PC-3 (cell line): ENCODE data around the gene AKAP6. TPM values are rescaled to one million over a fixed set of nuclear protein-coding genes. Genes with fewer than 3 reads are reported as not detected.

Experiments
- ATAC-seq: fragments of 200-7000 bp; cut with Tn5 transposase; 2 replicates; pipeline ENCODE4 v1.9.1; 2020; ENCODE audit warnings: mild to moderate bottlenecking, moderate library complexity
- BruUV-seq: library from RNA; stranded (reverse); fragments of 400-500 nt; replicated peaks from 2 replicates; lab custom pipeline; 2021; lab: Mats Ljungman, UMichigan
- CTCF ChIA-PET: fragments of 300-600 bp; sonication (Branson Sonifier 250); formaldehyde crosslinking; loops from one replicate; lab custom pipeline; 2022; ENCODE audit warnings: antibody characterized with exemption; lab: Charles Lee
- POLR2A ChIA-PET: fragments of 300-600 bp; sonication (Branson Sonifier 250); formaldehyde crosslinking; loops from one replicate; lab custom pipeline; 2022; ENCODE audit warnings: antibody characterized with exemption; ENCODE audit not compliant: unreplicated experiment; lab: Charles Lee
- DNase-seq: peaks from one replicate; pipeline ENCODE4 v3.0.0-alpha.2; 2015
- H2AFZ ChIP-seq: fragments of 300-600 bp; sonication (generic); 2 replicates; pipeline ENCODE4 v1.6.0; 2016; ENCODE audit warnings: antibody characterized with exemption, low read length
- H3F3A ChIP-seq: fragments of 300-600 bp; sonication (generic); one replicate; pipeline ENCODE4 v1.6.0; 2017; ENCODE audit warnings: antibody characterized with exemption, low read length, control low read depth, mild to moderate bottlenecking; ENCODE audit not compliant: unreplicated experiment
- H3K27ac ChIP-seq: fragments of 300-600 bp; sonication (generic); 2 replicates; pipeline ENCODE4 v1.5.1; 2016; ENCODE audit warnings: mild to moderate bottlenecking, low read length
- H3K27me3 ChIP-seq: fragments of 300-600 bp; sonication (generic); 2 replicates; pipeline ENCODE4 v1.6.1; 2016; ENCODE audit warnings: low read length, mixed read lengths
- H3K36me3 ChIP-seq: fragments of 300-600 bp; sonication (generic); 2 replicates; pipeline ENCODE4 v1.6.1; 2016; ENCODE audit warnings: low read depth, mixed run types, low read length, mixed read lengths
- H3K4me1 ChIP-seq: fragments of 300-600 bp; sonication (generic); 2 replicates; pipeline ENCODE4 v1.5.1; 2016; ENCODE audit warnings: low read length; ENCODE audit not compliant: insufficient read depth
- H3K4me2 ChIP-seq: fragments of 300-600 bp; sonication (generic); 2 replicates; pipeline ENCODE4 v1.6.0; 2016; ENCODE audit warnings: low read length
- H3K4me3 ChIP-seq: fragments of 300-600 bp; sonication (generic); 2 replicates; pipeline ENCODE4 v1.5.1; 2016; ENCODE audit warnings: mild to moderate bottlenecking, low read length, mixed read lengths
- H3K79me2 ChIP-seq: fragments of 300-600 bp; sonication (generic); 2 replicates; pipeline ENCODE4 v1.6.1; 2017; ENCODE audit warnings: low read length, mixed read lengths
- H3K9ac ChIP-seq: fragments of 300-600 bp; sonication (generic); 2 replicates; pipeline ENCODE4 v1.6.0; 2016; ENCODE audit warnings: mild to moderate bottlenecking, low read length
- H3K9me2 ChIP-seq: fragments of 300-600 bp; sonication (generic); replicated peaks from 2 replicates; pipeline ENCODE4 v1.6.1; 2016; ENCODE audit warnings: mixed run types, low read length, mixed read lengths
- H3K9me3 ChIP-seq: fragments of 300-600 bp; sonication (generic); 2 replicates; pipeline ENCODE4 v1.6.1; 2016; ENCODE audit warnings: low read length, mixed read lengths
- H4K20me1 ChIP-seq: fragments of 300-600 bp; sonication (generic); 2 replicates; pipeline ENCODE4 v1.6.1; 2016; ENCODE audit warnings: low read length, mixed read lengths
- CTCF ChIP-seq: fragments of 300-600 bp; sonication (generic); conservative IDR thresholded peaks from 2 replicates; pipeline ENCODE4 v1.5.1; 2017; ENCODE audit warnings: antibody characterized with exemption, low read depth, mild to moderate bottlenecking, low read length
- EZH2 ChIP-seq: fragments of 300-600 bp; sonication (generic); IDR thresholded peaks from one replicate; pipeline ENCODE4 v1.6.1; 2017; ENCODE audit warnings: antibody characterized with exemption, mild to moderate bottlenecking, low read length; ENCODE audit not compliant: unreplicated experiment
- EZH2phosphoT487 ChIP-seq: fragments of 300-600 bp; sonication (generic); IDR thresholded peaks from 2 replicates; pipeline ENCODE4 v1.6.1; 2018; ENCODE audit warnings: mild to moderate bottlenecking, antibody characterized with exemption, low read length, borderline replicate concordance
- intact Hi-C: fragments of 100-400 bp; cut with micrococcal nuclease; formaldehyde crosslinking; loops from 2 replicates; pipeline ENCODE4 v1.9.0; 2023
- total RNA-seq: library from RNA; depleted of rRNA; stranded (reverse); fragments of >200 nt; gene quantifications from 2 replicates; pipeline ENCODE4 v1.2.3, GENCODE V29; 2014

Gene AKAP6
- total RNA-seq, 1 experiment from 2014 or later = 1.5 TPM

- Histone ChIP-seq H3K27ac (no peak overlapping the region), H3K9me2 (no peaks in the 10 kb centered on the region), H4K20me1 (no peaks in the 10 kb centered on the region), H3K9me3 (no peaks in the 10 kb centered on the region), H3K27me3 (no peaks in the 10 kb centered on the region), H3K36me3 (no peaks in the 10 kb centered on the region), H3K79me2 (no peaks in the 10 kb centered on the region), H3K4me2 (no peak overlapping the region), H3F3A (no peaks in the 10 kb centered on the region), H3K4me1 (peaks cover 10% of the 10 kb centered on the region), H2AFZ (no peak overlapping the region), H3K9ac (no peak overlapping the region), H3K4me3 (no peak overlapping the region)
- ATAC-seq = 0 out of 2 replicates have a peak, but pooled peaks have one; percentile 4
- DNase-seq = no peak
- CTCF ChIA-PET = interaction anchor here (0.6 kb wide), 1 partner anchor 24 kb away, joined by 3 read pairs; no protein-coding TSS in a partner anchor
- POLR2A ChIA-PET = no interaction called here
- TF ChIP-seq EZH2 = no peak
- no peak for TF ChIP-seq CTCF
- no peak for TF ChIP-seq EZH2phosphoT487
- intact Hi-C loops = no loop called here
- BruUV-seq = no TSS peak
Measured at GRCh38 chr14:32434180-32434579, 105.1 kb downstream of the AKAP6 start.

DNA sequence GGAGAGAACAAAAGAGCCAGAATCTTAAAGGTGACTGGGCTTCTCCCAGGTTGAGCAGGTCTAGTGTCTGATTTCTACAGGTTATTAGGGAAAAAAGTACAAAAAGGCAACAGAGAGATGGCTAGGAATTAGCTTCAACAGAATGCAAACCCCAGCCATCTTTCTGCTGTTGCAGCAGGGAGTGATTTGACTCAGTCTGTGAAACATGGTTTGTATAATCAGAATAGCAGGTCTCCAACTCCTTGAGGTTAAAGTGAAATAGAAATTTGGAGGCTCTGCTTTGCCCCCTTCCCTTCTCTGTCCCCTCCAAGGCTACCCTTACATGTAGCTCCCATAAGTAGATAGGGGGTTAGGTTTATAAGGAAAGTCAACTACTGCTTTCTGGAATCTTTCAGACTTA is 105.8 kb downstream of the AKAP6 start:
- Histone ChIP-seq H3K79me2 (no peaks in the 10 kb centered on the region), H3K9me2 (no peaks in the 10 kb centered on the region), H3F3A (no peaks in the 10 kb centered on the region), H3K9ac (no peak overlapping the region), H3K9me3 (no peaks in the 10 kb centered on the region), H2AFZ (no peak overlapping the region), H3K4me1 (peaks cover 8% of the 10 kb centered on the region), H3K4me3 (no peak overlapping the region), H3K36me3 (no peaks in the 10 kb centered on the region), H3K4me2 (no peak overlapping the region), H3K27me3 (no peaks in the 10 kb centered on the region), H4K20me1 (no peaks in the 10 kb centered on the region), H3K27ac (no peak overlapping the region)
- ChIA-PET POLR2A (no interaction called here), CTCF (no interaction called here)
- BruUV-seq = no TSS peak
- TF ChIP-seq EZH2phosphoT487 = no peak
- no peak for TF ChIP-seq CTCF
- TF ChIP-seq EZH2 = no peak
- no peak for DNase-seq
- no peak for ATAC-seq
- intact Hi-C loops = no loop called here

DNA sequence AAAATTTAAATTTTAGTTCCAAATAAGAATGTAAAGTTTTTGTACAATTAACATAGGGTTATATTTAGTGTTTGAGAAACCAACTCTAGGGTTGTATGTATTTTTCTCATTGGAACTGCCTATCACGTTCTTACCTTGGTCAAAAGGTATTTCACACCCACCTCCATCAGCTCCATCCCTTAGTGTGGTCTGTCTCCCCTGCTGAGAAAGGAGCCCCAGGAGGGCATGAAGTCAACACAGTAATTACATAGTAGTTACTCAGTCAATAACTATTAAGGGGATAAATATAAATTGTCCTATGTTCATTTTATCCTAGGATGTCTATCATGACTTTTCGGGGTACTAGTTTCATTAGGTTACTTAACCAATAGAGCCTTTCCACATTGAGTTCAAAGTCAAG is 106.3 kb downstream of the AKAP6 start:
- CTCF ChIA-PET = no interaction called here
- no peak for ATAC-seq

More for the DNA sequence above, 106.3 kb downstream of the AKAP6 start:
- Histone ChIP-seq H3F3A (no peaks in the 10 kb centered on the region), H3K9me3 (no peaks in the 10 kb centered on the region), H3K79me2 (no peaks in the 10 kb centered on the region), H3K9me2 (no peaks in the 10 kb centered on the region), H3K36me3 (no peaks in the 10 kb centered on the region), H3K9ac (no peak overlapping the region), H2AFZ (no peak overlapping the region), H3K4me2 (no peak overlapping the region), H3K27ac (no peak overlapping the region), H3K4me3 (no peak overlapping the region), H4K20me1 (no peaks in the 10 kb centered on the region), H3K4me1 (peaks cover 2% of the 10 kb centered on the region), H3K27me3 (no peaks in the 10 kb centered on the region)
- BruUV-seq = no TSS peak
- POLR2A ChIA-PET = no interaction called here
- DNase-seq = no peak
- intact Hi-C loops = no loop called here
- TF ChIP-seq EZH2 (no peak), EZH2phosphoT487 (no peak), CTCF (no peak)
